GM18508 (cell line): Measurements from ENCODE around the gene TMEM120B.

Experiments used
- ATAC-seq: cut with Tn5 transposase; IDR thresholded peaks from one replicate; pipeline ENCODE4 v1.9.1; 2021; ENCODE audit warnings: moderate number of reproducible peaks; ENCODE audit not compliant: insufficient read depth, unreplicated experiment

Gene TMEM120B

DNA sequence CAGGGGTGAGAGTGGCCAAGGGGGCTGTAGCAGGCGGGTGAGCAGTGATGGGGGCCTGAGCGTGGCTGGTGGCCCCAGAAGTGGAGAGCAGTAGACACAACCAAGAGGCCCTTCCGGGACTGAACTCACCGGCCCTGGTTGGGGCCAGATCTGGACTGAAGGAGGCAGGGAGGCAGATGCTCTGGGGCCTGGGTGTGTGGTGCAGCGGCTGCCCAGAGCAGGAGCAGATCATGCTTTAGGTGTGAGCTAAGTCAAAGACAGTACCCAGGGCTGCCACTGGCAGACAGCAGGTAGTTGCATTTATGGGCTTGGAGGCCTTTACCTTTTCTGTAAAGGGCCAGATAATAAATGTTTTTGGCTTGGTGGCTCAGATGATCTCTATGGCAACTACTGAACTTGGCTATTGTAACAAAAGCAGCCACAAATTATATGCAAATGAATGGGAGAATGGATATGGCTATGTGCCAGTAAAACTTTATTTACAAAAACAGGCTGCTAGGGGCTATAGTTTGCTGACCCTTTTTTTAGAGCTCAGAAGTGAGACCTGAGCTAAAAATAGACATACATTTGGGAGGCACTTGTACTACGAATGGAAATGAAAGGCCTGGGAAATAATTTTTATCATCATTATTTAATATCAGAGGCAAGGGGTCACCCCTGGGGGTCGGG, 116.8 kb downstream of the TMEM120B start:
- no peak for ATAC-seq

DNA sequence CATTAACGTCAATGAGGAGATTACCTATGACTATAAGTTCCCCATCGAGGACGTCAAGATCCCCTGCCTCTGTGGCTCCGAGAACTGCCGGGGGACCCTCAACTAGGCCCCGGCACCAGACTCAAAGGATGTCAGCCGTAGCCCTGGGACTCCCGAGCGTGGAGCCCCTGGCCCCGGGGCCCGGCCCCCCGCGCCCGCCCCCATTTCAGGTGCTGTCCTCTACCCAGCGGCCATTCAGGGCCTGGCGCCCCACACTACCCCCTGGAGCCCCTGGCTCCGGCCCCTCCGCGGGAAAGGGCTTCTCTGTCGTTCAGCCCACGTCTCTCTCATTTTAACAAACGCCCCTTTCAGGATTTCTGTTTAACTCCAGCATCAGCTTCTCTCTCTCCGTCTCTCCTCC, 117.6 kb downstream of the TMEM120B start:
- no peak for ATAC-seq

DNA sequence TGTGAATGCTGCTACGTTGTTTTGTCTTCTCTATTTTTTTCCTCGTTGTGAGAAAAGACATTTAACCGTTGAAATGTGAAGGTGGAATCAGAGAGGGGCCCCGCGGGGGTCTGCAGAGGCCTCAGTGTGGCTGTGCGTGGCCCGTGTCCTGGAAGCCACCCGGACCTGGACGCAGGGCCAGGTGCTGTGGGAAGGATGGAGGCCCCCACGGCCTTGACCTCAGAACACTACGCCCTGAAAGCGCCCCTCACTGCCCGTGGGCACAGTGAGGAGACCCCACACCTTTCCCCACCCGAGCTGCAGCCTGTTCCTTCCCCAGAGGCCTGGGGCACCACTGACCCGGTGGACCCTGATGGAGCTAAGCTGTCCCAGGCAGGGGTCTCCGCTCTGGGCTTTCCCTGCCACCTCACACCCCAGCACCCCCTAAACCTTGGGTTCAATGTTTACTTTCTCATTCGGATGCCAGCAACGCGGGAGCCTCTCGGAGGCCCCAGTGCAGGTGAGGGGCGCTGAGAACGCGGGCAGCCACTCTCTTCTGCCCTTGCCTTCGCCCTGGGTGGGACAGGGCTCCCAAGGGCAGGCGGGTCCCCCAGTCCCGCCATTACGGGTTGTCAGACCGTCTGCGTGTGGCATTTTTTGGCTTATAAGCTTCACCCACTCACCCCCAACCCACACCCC, 118.2 kb downstream of the TMEM120B start:
- no peak for ATAC-seq
